GM18520 (cell line): Measurements from ENCODE around the gene MAPK8IP3.

ENCODE experiments used
- ATAC-seq: cut with Tn5 transposase; IDR thresholded peaks from one replicate; pipeline ENCODE4 v1.9.1; 2021; ENCODE audit not compliant: unreplicated experiment

MAPK8IP3 gene

DNA sequence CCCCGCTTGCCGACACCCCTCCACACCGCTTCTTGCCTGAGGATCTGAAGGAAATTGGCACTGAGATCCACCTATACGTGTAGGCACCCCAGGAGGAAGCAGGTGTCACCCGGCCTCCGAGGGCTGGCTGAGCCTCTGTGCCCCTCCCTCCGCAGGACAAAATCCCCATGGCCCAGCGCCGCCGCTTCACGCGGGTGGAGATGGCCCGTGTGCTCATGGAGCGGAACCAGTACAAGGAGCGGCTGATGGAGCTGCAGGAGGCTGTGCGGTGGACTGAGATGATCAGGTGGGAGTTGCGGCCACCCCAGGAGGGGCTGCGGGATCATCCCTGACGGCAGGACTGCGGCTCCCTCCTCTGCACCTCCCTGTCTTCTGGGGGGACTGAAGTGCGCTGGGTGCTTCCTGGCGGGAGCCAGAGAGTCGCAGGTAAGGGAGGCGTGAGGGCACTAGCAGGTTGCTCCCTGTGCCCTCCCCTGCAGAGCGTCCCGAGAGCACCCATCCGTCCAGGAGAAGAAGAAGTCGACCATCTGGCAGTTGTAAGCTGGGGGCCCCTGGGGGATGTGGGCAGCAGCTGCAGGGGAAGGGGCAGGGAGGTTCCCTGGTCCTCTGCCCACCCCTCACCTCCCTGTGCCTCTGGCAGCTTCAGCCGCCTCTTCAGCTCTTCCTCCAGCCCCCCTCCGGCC lies 56.3 kb downstream of the MAPK8IP3 start:
- no peak for ATAC-seq

GRCh38 chr16:1762879-1763520 lies 57.0 kb downstream of the MAPK8IP3 start:
- ATAC-seq = no peak

GRCh38 chr16:1763521-1764511 lies 57.8 kb downstream of the MAPK8IP3 start:
- no peak for ATAC-seq

DNA sequence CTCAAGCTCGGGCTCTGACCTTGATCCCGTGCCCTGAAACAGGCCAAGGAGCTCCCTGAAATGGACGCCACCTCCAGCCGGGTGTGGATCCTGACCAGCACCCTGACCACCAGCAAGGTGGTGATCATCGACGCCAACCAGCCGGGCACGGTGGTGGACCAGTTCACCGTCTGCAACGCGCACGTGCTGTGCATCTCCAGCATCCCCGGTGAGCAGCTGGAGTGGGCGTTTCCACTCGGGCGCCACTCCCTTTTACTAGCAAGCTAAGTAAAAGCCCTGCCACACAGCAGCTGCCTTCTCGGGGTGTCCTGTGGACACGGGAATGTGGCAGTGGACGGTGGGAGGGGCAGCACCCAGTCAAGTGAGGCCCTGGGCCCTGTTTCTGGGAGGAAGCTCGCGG lies 59.0 kb downstream of the MAPK8IP3 start:
- no peak for ATAC-seq

DNA sequence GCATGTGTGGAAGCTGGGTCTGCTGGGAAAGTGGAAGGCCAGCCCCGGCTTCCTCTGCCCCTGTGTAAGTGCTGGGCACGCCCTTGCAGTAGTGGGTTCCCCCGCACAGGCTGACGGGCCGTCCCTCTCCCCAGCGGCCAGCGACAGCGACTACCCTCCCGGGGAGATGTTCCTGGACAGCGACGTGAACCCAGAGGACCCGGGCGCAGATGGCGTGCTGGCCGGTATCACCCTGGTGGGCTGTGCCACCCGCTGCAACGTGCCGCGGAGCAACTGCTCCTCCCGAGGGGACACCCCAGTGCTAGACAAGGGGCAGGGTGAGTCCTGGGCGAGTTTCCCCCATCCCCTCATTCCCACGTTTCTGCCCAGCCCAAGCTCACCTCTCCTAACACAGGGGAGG lies 59.8 kb downstream of the MAPK8IP3 start:
- no peak for ATAC-seq

DNA sequence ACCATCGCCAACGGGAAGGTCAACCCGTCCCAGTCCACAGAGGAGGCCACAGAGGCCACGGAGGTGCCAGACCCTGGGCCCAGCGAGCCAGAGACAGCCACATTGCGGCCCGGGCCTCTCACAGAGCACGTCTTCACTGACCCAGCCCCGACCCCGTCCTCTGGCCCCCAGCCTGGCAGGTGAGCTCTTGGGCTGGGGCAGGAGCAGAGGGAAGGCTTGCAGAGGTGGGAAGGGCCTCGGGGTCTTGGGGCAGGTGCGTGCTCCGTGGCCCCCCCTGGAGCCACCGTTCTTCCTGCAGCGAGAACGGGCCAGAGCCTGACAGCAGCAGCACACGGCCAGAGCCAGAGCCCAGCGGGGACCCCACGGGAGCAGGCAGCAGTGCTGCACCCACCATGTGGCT lies 60.2 kb downstream of the MAPK8IP3 start:
- ATAC-seq = no peak

- ATAC-seq = no peak
Measured at GRCh38 chr16:1766701-1767100, 60.7 kb downstream of the MAPK8IP3 start.

DNA sequence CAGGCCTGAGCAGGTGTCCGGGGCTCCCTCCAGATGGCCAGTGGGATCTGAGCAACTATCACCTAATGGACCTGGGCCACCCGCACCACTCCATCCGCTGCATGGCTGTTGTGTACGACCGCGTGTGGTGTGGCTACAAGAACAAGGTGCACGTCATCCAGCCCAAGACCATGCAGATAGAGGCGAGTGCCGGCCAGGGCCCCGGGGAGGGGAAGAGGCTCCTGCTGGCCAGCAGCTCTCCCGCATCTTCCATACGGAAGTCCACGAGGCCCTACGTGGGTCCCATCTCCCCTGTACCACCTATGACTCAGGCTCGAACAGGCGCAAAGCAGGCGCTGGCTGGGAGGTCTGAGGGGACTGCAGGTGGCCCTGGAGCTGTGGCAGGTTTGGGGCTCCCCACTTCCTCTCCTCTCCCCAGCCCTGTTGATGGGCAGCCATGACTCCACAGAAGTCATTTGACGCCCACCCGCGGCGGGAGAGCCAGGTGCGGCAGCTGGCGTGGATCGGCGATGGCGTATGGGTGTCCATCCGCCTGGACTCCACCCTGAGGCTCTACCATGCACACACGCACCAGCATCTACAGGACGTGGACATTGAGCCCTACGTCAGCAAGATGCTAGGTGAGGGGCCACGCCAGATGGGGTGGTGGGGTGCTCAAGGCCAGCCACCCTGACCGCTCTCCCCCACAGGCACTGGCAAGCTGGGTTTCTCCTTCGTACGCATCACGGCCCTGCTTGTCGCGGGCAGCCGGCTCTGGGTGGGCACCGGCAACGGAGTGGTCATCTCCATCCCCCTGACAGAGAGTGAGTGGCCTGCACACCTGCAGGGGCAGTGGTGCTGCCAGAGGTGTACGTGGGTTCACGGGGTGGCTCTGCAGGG lies 61.4 kb downstream of the MAPK8IP3 start:
- no peak for ATAC-seq

- no peak for ATAC-seq
Measured at GRCh38 chr16:1768061-1768766, 62.2 kb downstream of the MAPK8IP3 start.

GRCh38 chr16:1768767-1769401 lies 62.9 kb downstream of the MAPK8IP3 start:
- ATAC-seq = no peak

- ATAC-seq = no peak
Measured at GRCh38 chr16:1769402-1770300, 63.7 kb downstream of the MAPK8IP3 start.

- no peak for ATAC-seq
Measured at GRCh38 chr16:1770328-1771187, 64.6 kb downstream of the MAPK8IP3 start.

DNA sequence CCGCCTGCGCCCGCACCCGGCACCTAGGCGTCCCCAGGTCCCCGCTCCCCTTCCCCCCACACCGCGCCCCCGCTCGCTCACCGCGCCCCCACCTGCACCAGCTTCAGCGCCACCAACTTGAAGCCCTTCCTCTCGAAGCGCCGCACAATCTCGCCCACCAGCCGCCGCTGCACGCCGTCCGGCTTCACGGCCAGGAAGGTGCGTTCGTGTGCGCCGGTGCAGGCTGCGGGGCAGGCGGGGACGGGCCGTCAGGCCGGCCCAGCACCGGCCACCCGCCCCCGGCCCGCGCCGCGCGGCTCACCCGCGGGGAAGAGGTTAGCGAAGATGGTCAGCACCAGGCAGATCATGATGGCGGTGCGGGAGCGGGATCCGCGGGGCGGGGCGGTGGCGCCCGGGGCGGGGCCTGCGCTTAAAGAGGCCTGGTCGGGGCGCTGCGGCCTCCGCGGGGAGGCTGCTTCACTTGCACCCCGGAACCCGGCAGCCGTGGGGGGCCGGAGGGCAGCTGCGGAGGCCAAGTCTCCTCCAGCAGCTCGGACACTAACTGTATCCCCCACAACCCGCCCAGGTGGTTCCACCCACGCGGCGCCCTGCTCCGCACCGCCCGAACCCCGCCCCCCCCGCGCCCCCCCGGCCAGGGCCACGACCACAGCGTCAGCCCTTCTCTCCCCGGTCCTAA lies 65.3 kb downstream of the MAPK8IP3 start, which contains the start of gene NME3:
Gene NME3 (minus strand): TSS at position 356 of the 676 bp plus-strand sequence. CDS start 9 bp downstream, at position 347.
- ATAC-seq = no peak

- no peak for ATAC-seq
Measured at GRCh38 chr16:1771864-1772361, 65.9 kb downstream of the MAPK8IP3 start.

DNA sequence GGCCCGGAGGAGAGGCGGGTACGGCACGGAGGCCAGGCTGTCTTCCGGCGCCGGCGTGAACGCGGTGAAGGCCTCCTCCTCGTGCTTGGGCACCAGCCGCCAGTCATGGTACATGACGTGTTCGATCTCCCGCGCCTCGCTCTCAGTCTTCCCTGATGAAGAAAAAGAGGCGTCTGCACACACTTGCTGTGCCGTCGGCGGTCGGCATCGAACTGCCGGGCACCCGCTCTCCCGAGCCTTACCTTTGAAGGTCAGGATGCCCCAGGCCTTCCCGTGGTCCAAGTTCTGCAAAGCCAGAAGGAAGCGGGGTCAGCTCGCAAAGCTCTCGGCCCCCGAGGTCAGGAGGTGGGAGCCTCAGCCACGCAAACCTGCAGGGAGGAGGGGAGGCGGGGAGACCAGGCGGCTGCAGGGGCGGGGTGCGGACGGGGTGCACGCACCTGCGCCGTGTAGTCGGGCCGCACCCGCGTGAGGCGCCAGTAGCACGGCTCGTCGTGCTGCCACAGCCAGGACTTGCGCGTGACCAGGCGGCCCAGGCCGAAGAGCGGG lies 66.4 kb downstream of the MAPK8IP3 start, which contains the start of gene EME2:
Gene EME2 (plus strand): TSS at position 449 of the 546 bp plus-strand sequence. CDS start 418 bp downstream, outside the sequence.
- ATAC-seq = no peak
